Transverse colon (tissue), 4 donors: ENCODE data around the gene HACD1.

ENCODE experiments used
- EP300 ChIP-seq: sonication (generic); formaldehyde crosslinking; IDR thresholded peaks from one replicate; pipeline ENCODE4 v1.6.1; 2017; ENCODE audit warnings: antibody characterized with exemption, low read depth
- POLR2A ChIP-seq: fragments of 450-650 bp; IDR thresholded peaks from one replicate; pipeline ENCODE4 v1.6.1; 2016; ENCODE audit warnings: antibody characterized with exemption, mild to moderate bottlenecking, moderate library complexity
- POLR2AphosphoS5 ChIP-seq, 3 donors: sonication (generic); formaldehyde crosslinking; IDR thresholded peaks; one replicate each; pipeline ENCODE4 v1.6.1; 2016; ENCODE audit warnings: antibody characterized with exemption in 3 of 3
- TF ChIP-seq, protein P1 (sequence below), 5 experiments: fragments of 200-600 bp in 3 of 5; fragments of 450-650 bp in 2 of 5; sonication (generic) in 3 of 5; IDR thresholded peaks; 1 replicate in 2 of 5; 2 replicates in 3 of 5; pipeline ENCODE4 v1.5.1; 2016 to 2017; ENCODE audit warnings: antibody characterized with exemption in 5 of 5, inconsistent platforms in 3 of 5, mild to moderate bottlenecking in 2 of 5, moderate library complexity in 1 of 5

DNA sequence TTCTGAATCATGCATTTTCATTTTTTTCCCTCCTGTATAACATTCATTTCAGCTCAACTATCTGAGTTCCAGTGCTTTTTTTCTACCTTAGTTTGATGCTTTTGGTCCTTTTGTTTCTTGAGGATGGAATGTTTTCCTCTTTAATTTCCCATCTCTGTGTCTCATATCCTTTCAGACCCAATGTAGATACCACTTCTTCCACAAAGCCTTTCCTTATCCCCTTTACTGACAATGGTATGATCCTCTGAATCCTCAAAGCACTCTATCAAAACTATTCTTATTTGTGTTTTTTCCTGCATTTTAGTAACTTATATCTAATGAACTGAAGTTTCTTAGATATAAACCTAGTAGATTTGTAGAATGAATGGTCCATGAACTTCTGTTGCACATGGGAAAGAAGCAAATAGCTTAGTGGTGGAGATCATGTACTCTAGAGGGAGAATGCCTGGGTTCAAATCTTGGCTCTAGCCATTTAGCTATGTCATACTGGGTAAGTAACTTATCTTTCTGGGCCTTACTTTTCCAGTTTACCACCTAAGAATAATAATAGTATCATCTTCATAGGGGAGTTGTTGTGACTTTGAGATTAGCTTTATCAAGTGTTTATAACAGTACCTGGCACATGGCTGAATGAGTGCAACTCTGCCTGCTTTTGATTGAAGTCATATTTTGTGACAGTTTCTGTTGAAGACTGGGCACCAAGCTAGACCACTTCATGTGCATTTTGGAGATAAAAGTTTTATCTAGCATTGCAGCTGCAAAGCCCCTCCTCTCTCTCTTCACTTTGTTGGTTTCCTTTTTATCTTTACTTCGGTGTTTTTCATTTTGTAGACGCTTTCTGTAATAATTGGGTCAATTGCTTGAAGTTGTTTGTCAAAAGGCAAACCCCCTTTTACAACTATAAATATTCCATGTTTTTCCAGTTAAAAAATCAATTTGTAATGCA is 45.3 kb upstream of the HACD1 start:
- TF ChIP-seq, protein P1, sequence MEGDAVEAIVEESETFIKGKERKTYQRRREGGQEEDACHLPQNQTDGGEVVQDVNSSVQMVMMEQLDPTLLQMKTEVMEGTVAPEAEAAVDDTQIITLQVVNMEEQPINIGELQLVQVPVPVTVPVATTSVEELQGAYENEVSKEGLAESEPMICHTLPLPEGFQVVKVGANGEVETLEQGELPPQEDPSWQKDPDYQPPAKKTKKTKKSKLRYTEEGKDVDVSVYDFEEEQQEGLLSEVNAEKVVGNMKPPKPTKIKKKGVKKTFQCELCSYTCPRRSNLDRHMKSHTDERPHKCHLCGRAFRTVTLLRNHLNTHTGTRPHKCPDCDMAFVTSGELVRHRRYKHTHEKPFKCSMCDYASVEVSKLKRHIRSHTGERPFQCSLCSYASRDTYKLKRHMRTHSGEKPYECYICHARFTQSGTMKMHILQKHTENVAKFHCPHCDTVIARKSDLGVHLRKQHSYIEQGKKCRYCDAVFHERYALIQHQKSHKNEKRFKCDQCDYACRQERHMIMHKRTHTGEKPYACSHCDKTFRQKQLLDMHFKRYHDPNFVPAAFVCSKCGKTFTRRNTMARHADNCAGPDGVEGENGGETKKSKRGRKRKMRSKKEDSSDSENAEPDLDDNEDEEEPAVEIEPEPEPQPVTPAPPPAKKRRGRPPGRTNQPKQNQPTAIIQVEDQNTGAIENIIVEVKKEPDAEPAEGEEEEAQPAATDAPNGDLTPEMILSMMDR (IDR thresholded peaks at IDR 0.05), result no peak
- no peak for TF ChIP-seq EP300
- no peak for TF ChIP-seq POLR2A
- no peak for TF ChIP-seq POLR2AphosphoS5 (IDR thresholded peaks at IDR 0.05)
